ENCODE results near the gene ABHD14A.

Gene ABHD14A

GRCh38 chr3:51998774-51999173, 23.9 kb downstream of the ABHD14A start:
- Histone ChIP-seq H2BK15ac (ENCODE audit: low read depth, poor library complexity, severe bottlenecking) (no peak overlapping the region), H3K36me3 (ENCODE audit: control insufficient read depth in 1 of 2, insufficient read depth in 2 of 2, low read depth in 1 of 2, low read length in 2 of 2) (peaks cover 10 to 16% of the 10 kb centered on the region in 2 experiments), H2AK5ac (ENCODE audit: low read length, severe bottlenecking) (peak overlapping the region; percentile 55), H3K14ac (ENCODE audit: low read length in 2 of 2) (no peak overlapping the region), H2BK12ac (ENCODE audit: low read length in 2 of 2) (no peak overlapping the region), H3K79me1 (replicated peaks; ENCODE audit: low read length, poor library complexity, severe bottlenecking) (peaks cover 2% of the 10 kb centered on the region), H3K23ac (ENCODE audit: low read length in 2 of 2) (peak overlapping the region in 1 of 2 experiments; percentile 53), H2BK5ac (ENCODE audit: low read depth, low read length, poor library complexity, severe bottlenecking) (no peak overlapping the region), H3K18ac (ENCODE audit: low read depth in 1 of 2, low read length in 2 of 2) (no peak overlapping the region), H3K9me3 (ENCODE audit: control insufficient read depth, low read length) (no peaks in the 10 kb centered on the region), H3K4me2 (ENCODE audit: low read length, poor library complexity, severe bottlenecking) (no peak overlapping the region), H3K27me3 (ENCODE audit: control insufficient read depth in 1 of 2, insufficient read depth in 1 of 2, low read length in 2 of 2) (peaks cover 0 to 19% of the 10 kb centered on the region in 2 experiments), H2AFZ (ENCODE audit: low read depth, low read length) (no peak overlapping the region), H4K8ac (ENCODE audit: low read length) (no peak overlapping the region), H3K27ac (ENCODE audit: low read length, poor library complexity, severe bottlenecking) (no peak overlapping the region), H4K91ac (ENCODE audit: low read length) (no peak overlapping the region), H2BK120ac (ENCODE audit: low read depth, low read length) (no peak overlapping the region), H3K4me1 (ENCODE audit: control insufficient read depth, insufficient read depth, low read depth, low read length) (peaks cover 14% of the 10 kb centered on the region), H3K4ac (ENCODE audit: low read depth in 1 of 2, low read length in 2 of 2) (no peak overlapping the region), H3K4me3 (ENCODE audit: insufficient read depth in 1 of 2, low read depth in 1 of 2, low read length in 2 of 2) (no peak overlapping the region), H3K9ac (ENCODE audit: low read length) (no peak overlapping the region)
- 96% methylated on average over 7 of the region's 7 CpGs for WGBS
- DNase-seq: no peak

GRCh38 chr3:51999846-52000245, 25.0 kb downstream of the ABHD14A start:
- no peak overlapping the region for H2AK5ac ChIP-seq (ENCODE audit: low read length, severe bottlenecking)
- H3K23ac ChIP-seq (ENCODE audit: low read length in 2 of 2): no peak overlapping the region
- no peak overlapping the region for H3K27ac ChIP-seq (ENCODE audit: low read length, poor library complexity, severe bottlenecking)
- H3K14ac ChIP-seq (ENCODE audit: low read length in 2 of 2): no peak overlapping the region
- H3K18ac ChIP-seq (ENCODE audit: low read depth in 1 of 2, low read length in 2 of 2): no peak overlapping the region
- H2AFZ ChIP-seq (ENCODE audit: low read depth, low read length): no peak overlapping the region
- H2BK5ac ChIP-seq (ENCODE audit: low read depth, low read length, poor library complexity, severe bottlenecking): no peak overlapping the region
- H4K8ac ChIP-seq (ENCODE audit: low read length): no peak overlapping the region
- H3K36me3 ChIP-seq (ENCODE audit: control insufficient read depth in 1 of 2, insufficient read depth in 2 of 2, low read depth in 1 of 2, low read length in 2 of 2): peaks cover 0 to 5% of the 10 kb centered on the region in 2 experiments
- H4K91ac ChIP-seq (ENCODE audit: low read length): no peak overlapping the region
- 82% methylated on average over 2 of the region's 2 CpGs for WGBS
- DNase-seq: no peak
- no peak overlapping the region for H2BK120ac ChIP-seq (ENCODE audit: low read depth, low read length)
- no peaks in the 10 kb centered on the region for H3K9me3 ChIP-seq (ENCODE audit: control insufficient read depth, low read length)
- no peak overlapping the region for H3K4me2 ChIP-seq (ENCODE audit: low read length, poor library complexity, severe bottlenecking)
- no peak overlapping the region for H2BK15ac ChIP-seq (ENCODE audit: low read depth, poor library complexity, severe bottlenecking)
- no peak overlapping the region for H3K4ac ChIP-seq (ENCODE audit: low read depth in 1 of 2, low read length in 2 of 2)
- no peak overlapping the region for H3K4me3 ChIP-seq (ENCODE audit: insufficient read depth in 1 of 2, low read depth in 1 of 2, low read length in 2 of 2)
- no peak overlapping the region for H2BK12ac ChIP-seq (ENCODE audit: low read length in 2 of 2)
- peaks cover 5% of the 10 kb centered on the region for H3K4me1 ChIP-seq (ENCODE audit: control insufficient read depth, insufficient read depth, low read depth, low read length)
- peaks cover 0 to 27% of the 10 kb centered on the region in 2 experiments for H3K27me3 ChIP-seq (ENCODE audit: control insufficient read depth in 1 of 2, insufficient read depth in 1 of 2, low read length in 2 of 2)
- H3K9ac ChIP-seq (ENCODE audit: low read length): peak overlapping the region; percentile 12
- H3K79me1 ChIP-seq (replicated peaks; ENCODE audit: low read length, poor library complexity, severe bottlenecking): no peaks in the 10 kb centered on the region

GRCh38 chr3:52001443-52001974, 26.6 kb downstream of the ABHD14A start:
- Histone ChIP-seq H3K14ac (ENCODE audit: low read length in 2 of 2) (no peak overlapping the region), H2BK12ac (ENCODE audit: low read length in 2 of 2) (no peak overlapping the region), H3K27me3 (ENCODE audit: control insufficient read depth in 1 of 2, insufficient read depth in 1 of 2, low read length in 2 of 2) (peaks cover 0 to 27% of the 10 kb centered on the region in 2 experiments), H4K91ac (ENCODE audit: low read length) (no peak overlapping the region), H2AK5ac (ENCODE audit: low read length, severe bottlenecking) (no peak overlapping the region), H3K36me3 (ENCODE audit: control insufficient read depth in 1 of 2, insufficient read depth in 2 of 2, low read depth in 1 of 2, low read length in 2 of 2) (no peaks in the 10 kb centered on the region), H3K18ac (ENCODE audit: low read depth in 1 of 2, low read length in 2 of 2) (no peak overlapping the region), H2BK15ac (ENCODE audit: low read depth, poor library complexity, severe bottlenecking) (no peak overlapping the region), H3K9ac (ENCODE audit: low read length) (no peak overlapping the region), H2AFZ (ENCODE audit: low read depth, low read length) (no peak overlapping the region), H3K4me2 (ENCODE audit: low read length, poor library complexity, severe bottlenecking) (no peak overlapping the region), H3K27ac (ENCODE audit: low read length, poor library complexity, severe bottlenecking) (no peak overlapping the region), H3K4ac (ENCODE audit: low read depth in 1 of 2, low read length in 2 of 2) (no peak overlapping the region), H3K4me1 (ENCODE audit: control insufficient read depth, insufficient read depth, low read depth, low read length) (peaks cover 20% of the 10 kb centered on the region), H2BK120ac (ENCODE audit: low read depth, low read length) (no peak overlapping the region), H4K8ac (ENCODE audit: low read length) (no peak overlapping the region), H3K9me3 (ENCODE audit: control insufficient read depth, low read length) (no peaks in the 10 kb centered on the region), H3K4me3 (ENCODE audit: insufficient read depth in 1 of 2, low read depth in 1 of 2, low read length in 2 of 2) (no peak overlapping the region), H2BK5ac (ENCODE audit: low read depth, low read length, poor library complexity, severe bottlenecking) (no peak overlapping the region), H3K79me1 (replicated peaks; ENCODE audit: low read length, poor library complexity, severe bottlenecking) (no peaks in the 10 kb centered on the region), H3K23ac (ENCODE audit: low read length in 2 of 2) (no peak overlapping the region)
- 2% methylated on average over 12 of the region's 18 CpGs for WGBS
- peak; percentile 67 for DNase-seq

GRCh38 chr3:52002748-52003147, 27.9 kb downstream of the ABHD14A start:
- WGBS: 56% methylated on average over 5 of the region's 6 CpGs

More at GRCh38 chr3:52002748-52003147, 27.9 kb downstream of the ABHD14A start:
- H3K4me1 ChIP-seq (ENCODE audit: control insufficient read depth, insufficient read depth, low read depth, low read length): peaks cover 20% of the 10 kb centered on the region
- no peak overlapping the region for H3K23ac ChIP-seq (ENCODE audit: low read length in 2 of 2)
- no peaks in the 10 kb centered on the region for H3K36me3 ChIP-seq (ENCODE audit: control insufficient read depth in 1 of 2, insufficient read depth in 2 of 2, low read depth in 1 of 2, low read length in 2 of 2)
- no peak overlapping the region for H3K18ac ChIP-seq (ENCODE audit: low read depth in 1 of 2, low read length in 2 of 2)
- no peak overlapping the region for H2BK15ac ChIP-seq (ENCODE audit: low read depth, poor library complexity, severe bottlenecking)
- no peak overlapping the region for H2BK5ac ChIP-seq (ENCODE audit: low read depth, low read length, poor library complexity, severe bottlenecking)
- no peak overlapping the region for H3K14ac ChIP-seq (ENCODE audit: low read length in 2 of 2)
- H3K9ac ChIP-seq (ENCODE audit: low read length): no peak overlapping the region
- no peak overlapping the region for H2BK120ac ChIP-seq (ENCODE audit: low read depth, low read length)
- H4K91ac ChIP-seq (ENCODE audit: low read length): no peak overlapping the region
- no peaks in the 10 kb centered on the region for H3K9me3 ChIP-seq (ENCODE audit: control insufficient read depth, low read length)
- no peak overlapping the region for H3K4ac ChIP-seq (ENCODE audit: low read depth in 1 of 2, low read length in 2 of 2)
- no peak for DNase-seq
- H2AFZ ChIP-seq (ENCODE audit: low read depth, low read length): no peak overlapping the region
- no peak overlapping the region for H3K4me2 ChIP-seq (ENCODE audit: low read length, poor library complexity, severe bottlenecking)
- H3K27ac ChIP-seq (ENCODE audit: low read length, poor library complexity, severe bottlenecking): no peak overlapping the region
- no peak overlapping the region for H2AK5ac ChIP-seq (ENCODE audit: low read length, severe bottlenecking)
- no peak overlapping the region for H2BK12ac ChIP-seq (ENCODE audit: low read length in 2 of 2)
- peaks cover 0 to 32% of the 10 kb centered on the region in 2 experiments for H3K27me3 ChIP-seq (ENCODE audit: control insufficient read depth in 1 of 2, insufficient read depth in 1 of 2, low read length in 2 of 2)
- no peak overlapping the region for H3K4me3 ChIP-seq (ENCODE audit: insufficient read depth in 1 of 2, low read depth in 1 of 2, low read length in 2 of 2)
- no peaks in the 10 kb centered on the region for H3K79me1 ChIP-seq (replicated peaks; ENCODE audit: low read length, poor library complexity, severe bottlenecking)
- H4K8ac ChIP-seq (ENCODE audit: low read length): no peak overlapping the region

All from mesenchymal stem cell (in vitro differentiated cells and primary cell).